ENCODE measurements around the gene SPRR2F.
"Not testable (repeated sequence)": the region's sequence is repeated elsewhere in the genome, so short reads cannot be mapped to it uniquely, and the experiment has no call there.

The SPRR2F gene, protein sequence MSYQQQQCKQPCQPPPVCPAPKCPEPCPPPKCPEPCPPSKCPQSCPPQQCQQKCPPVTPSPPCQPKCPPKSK

DNA sequence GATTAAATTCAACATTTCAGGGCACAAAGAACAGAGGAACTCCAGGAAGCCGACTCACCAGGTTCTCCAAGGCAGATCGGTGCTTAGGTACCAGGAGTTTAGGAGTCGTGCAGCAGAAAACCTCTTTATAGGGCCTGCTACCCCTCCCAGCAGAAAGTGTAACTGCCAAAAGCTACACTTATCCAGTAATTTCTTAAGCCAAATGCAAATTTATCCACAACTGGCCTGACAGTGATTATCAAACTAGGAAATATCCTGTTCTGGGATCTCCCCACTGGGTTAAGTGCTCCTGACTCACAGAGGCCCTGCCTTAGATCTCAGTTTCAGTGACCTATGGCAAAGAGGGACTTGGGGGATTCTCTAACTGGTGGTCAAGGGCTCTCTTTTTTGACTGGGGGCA, at the start of gene SPRR2F:
SPRR2F (minus strand) TSS at position 101 of the 400 bp plus-strand sequence. CDS start 783 bp downstream, outside the sequence.
- no peak for DNase-seq

GRCh38 chr1:153155541-153155940, 42.2 kb upstream of the SPRR2F start:
- no peak for DNase-seq

DNA sequence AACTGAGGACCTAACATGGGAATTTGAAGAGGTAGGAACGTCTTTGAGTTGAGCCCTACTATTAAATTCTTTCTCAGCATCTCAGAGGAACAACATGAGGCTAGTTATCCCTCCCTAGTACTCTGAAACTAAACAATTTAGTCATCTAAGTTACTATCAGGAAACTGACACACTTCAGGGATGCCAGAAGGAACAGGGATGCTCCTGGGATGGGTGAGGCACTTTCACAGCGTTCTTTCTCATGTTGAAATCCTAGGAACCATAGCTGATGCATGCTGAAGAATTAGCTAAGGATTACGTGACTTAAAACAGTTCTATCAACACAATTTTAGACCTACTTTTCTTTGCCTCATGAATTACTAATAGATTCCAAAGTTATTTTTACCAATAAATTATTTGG, 39.2 kb upstream of the SPRR2F start:
- DNase-seq: no peak

DNA sequence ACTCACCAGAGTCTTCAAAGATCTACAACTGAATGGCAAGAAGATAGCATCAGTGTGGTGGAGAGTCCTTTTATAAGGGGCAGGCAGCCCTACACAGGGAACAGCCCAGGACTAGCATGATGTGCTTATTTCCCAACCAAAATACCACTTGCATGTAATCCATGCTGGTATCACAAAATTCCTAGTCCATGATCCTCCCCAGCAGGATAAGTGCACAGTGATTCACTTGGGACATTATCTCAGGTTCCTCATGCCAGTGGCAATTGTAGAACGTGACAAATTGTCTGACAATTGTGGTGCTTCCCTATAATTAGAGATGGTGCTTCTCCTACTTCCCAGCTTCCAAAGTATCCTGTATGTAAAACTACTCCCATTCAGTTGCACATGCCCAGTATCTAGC, 37.5 kb upstream of the SPRR2F start, which contains the start of gene SPRR2G:
SPRR2G (minus strand) TSS at position 45 of the 400 bp plus-strand sequence. CDS start 780 bp downstream, outside the sequence.
- DNase-seq: no peak

DNA sequence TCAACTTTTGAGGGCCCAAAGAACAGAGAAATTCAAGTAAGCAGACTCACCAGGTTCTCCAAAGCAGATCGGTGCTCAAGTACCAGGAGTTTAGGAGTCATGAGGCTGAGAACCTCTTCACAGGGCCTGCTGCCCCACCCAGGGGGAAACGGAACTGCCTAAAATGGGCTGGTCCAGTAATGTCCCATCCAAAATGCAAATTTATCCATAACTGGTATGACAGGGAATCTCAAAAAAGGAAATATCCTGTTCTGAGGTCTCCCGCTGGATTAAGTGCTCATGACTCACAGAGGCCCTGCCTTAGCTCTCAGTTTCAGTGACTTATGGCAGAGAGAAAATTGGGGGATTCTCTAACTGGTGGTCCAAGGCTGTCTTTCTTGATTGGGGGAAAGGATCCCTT, 28.1 kb upstream of the SPRR2F start:
- DNase-seq: no peak

- DNase-seq: no peak
Measured at GRCh38 chr1:153140484-153140883, 27.2 kb upstream of the SPRR2F start.

DNA sequence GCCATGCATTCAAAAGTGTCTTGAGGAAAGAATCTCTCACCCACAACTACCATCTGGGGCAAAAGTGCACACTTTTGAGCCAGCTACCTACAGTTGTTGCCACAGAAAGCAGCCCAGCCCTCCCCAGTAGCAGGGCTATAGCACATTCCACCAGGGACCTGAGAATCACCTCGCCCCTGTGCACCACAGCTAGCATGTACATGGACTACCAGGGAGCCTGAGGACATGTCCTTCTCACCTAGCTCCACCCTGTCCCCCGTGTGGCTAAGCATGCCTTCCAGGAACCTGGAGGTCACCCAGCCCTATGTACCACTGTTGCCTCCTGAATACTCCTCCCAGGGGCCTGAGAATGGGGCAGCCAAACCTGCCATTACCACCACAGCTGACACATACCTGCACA, 20.4 kb upstream of the SPRR2F start:
- no peak for DNase-seq

GRCh38 chr1:153133267-153133666, 20.0 kb upstream of the SPRR2F start:
- DNase-seq: no peak

DNA sequence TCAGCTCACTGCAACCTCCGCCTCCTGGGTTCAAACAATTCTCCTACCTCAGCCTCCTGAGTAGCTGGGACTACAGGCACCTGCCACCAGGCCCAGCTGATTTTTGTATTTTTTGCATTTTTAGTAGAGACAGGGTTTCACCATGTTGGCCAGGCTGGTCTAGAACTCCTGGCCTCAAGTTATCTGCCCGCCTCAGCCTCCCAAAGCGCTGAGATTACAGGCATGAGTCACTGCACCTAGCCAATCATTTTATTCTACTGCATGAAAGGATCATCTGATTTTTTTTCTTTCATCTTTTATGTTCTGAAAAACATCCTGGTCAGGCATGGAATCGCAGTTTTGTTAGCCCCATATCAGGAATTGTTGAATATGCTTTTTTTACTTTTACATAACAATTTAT, 15.4 kb upstream of the SPRR2F start:
- not testable (repeated sequence) for DNase-seq

DNA sequence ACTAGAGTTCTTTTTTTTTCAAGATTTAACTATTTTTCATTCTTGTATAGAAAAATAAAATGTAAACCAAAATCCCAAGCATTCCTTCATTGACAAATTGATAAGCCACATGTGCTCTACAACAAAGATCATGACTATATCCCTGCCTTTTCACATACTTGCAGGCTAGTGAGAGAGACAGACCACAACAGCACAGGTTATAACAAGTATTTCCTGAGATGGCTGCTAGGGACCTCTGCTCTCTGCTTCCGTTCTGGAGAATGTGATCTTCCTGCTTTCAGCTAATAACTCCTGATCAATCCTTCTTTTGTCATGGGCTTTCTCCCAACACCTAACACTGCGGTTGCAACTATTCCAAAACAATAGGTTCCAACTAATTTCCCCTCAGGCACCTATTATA, 14.0 kb upstream of the SPRR2F start:
- DNase-seq: no peak

- DNase-seq: no peak
Measured at GRCh38 chr1:153125536-153125935, 12.2 kb upstream of the SPRR2F start.

DNA sequence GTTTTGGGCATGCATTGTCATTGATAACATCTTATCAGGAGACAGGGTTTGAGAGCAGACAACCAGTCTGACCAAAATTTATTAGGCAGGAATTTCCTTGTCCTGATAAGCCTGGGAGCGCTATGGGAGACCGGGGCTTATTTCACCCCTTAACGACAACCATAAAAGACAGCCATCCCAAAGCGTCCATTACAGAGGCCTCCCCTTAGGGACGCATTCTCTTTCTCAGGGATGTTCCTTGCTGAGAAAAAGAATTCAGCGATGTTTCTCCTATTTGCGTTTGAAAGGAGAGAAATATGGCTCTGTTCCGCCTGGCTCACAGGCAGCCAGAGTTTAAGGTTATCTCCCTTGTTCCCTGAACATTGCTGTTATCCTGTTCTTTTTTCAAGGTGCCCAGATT, 10.5 kb upstream of the SPRR2F start:
- DNase-seq: not testable (repeated sequence)

GRCh38 chr1:153122831-153123421, 9.6 kb upstream of the SPRR2F start:
- no peak for DNase-seq

DNA sequence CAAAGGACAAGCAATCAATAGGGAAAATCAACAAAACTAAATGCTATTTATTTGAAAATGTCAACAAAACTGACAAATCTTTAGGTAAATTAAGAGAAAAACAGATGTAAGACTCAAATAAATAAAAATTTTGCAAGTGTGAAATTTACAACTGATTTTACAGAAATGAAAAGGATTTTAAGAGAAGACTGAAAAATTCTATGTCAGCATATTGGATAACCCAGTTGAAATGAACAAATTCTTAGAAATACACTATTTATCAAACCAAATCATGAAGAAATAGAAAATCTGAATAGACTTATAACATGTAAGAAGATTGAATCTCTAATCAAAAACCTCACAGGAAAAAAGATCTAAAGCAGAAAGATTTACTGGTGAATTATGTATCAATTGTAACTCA, 7.6 kb upstream of the SPRR2F start:
- no peak for DNase-seq

DNA sequence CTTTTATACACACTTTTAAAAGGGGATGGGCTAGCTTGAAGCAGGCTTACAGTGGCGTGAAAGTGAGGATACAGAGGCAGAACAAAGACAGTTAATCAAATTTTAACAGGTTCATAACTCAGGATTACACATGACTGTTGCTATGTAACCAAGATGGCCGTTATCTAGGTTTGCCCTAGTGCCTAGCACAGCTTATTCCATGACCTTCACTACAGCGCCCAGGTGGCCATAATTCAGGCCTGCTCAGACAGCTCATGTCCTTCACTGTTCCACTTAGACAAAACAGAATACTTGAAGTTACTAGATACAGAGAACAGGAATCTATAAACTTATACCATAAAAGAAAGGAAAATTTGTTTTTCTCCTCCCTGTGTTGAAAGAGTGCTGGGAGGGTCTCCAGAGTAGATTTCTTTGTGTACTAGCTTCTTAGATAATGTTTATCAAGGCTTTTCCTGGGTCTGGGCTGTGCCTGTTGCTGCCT, 6.2 kb upstream of the SPRR2F start:
- DNase-seq: no peak

DNA sequence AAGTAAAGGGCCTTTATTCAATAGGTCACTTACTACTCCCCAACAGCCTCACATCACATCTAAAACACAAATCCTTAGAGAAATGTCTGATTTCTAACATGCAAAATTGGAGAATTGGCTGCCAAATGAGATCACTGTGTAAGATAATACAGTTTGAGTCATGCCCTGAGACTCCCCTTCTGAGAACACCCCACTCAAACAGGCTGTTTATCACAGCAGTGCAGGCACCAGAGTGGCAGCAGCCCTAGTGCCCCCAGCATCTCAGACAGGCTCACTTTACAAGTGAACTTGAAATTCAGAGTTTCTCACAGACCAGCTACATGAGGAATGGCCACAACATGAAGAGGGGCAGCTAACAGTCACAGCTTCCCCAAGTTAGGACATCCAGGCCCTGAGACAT, 1.9 kb upstream of the SPRR2F start:
- not testable (repeated sequence) for DNase-seq

DNA sequence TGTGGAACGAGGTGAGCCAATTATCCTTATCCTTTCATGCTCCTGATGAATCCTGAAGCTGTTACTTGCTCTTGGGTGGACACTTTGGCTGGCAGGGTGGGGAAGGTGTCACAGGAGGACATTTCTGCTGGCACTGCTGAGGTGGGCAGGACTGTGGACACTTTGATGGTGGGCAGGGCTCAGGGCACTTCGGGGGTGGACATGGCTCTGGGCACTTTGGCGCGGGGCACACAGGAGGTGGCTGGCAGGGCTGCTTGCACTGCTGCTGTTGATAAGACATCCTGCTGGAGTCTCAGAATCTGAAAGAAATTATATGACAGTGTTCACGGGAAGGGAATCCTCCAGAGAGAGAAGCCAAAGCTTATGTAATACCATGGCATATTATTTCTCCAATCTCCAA, 862 bp downstream of the SPRR2F start:
- DNase-seq: not testable (repeated sequence)

GRCh38 chr1:153100245-153100644, 13.1 kb downstream of the SPRR2F start:
- no peak for DNase-seq

- DNase-seq: no peak
Measured at GRCh38 chr1:153099461-153100045, 13.8 kb downstream of the SPRR2F start.

- no peak for DNase-seq
Measured at GRCh38 chr1:153095764-153096163, 17.6 kb downstream of the SPRR2F start.

DNA sequence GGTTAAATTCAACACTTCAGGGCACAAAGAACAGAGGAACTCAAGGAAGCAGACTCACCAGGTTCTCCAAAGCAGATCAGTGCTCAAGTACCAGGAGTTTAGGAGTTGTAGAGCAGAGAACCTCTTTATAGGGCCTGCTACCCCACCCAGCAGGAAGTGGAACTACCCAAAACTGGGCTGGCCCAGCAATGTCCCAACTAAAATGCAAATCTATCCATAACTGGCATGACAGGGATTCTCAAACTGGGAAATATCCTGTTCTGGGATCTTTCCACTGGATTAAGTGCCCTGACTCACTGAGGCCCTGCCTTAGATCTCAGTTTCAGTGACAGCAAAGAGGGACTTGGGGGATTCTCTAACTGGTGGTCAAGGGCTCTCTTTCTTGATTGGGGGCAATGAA, 18.9 kb downstream of the SPRR2F start, which contains the start of gene SPRR2E:
SPRR2E (minus strand) TSS at position 101 of the 400 bp plus-strand sequence. CDS start 775 bp downstream, outside the sequence.
- no peak for DNase-seq

GRCh38 chr1:153087652-153088051, 25.7 kb downstream of the SPRR2F start:
- no peak for DNase-seq

DNA sequence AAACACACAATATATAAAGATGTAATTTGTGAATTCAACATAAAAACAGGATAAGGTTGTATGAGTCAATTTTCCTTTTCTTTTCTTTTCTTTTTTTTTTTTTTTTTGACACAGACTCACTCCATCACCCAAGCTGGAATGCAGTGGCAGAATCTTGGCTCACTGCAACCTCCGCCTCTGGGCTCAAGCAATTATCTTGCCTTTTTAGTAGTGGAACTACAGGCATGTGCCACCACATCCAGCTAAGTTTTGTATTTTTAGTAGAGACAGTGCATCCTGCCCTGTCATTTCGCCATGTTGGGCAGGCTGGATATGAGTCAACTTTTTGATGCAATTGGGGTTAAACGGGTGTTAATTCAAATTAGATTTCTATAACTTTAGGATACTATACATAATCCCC, 31.6 kb downstream of the SPRR2F start:
- no peak for DNase-seq
